Measurements from ENCODE around the gene JAZF1.

DNA sequence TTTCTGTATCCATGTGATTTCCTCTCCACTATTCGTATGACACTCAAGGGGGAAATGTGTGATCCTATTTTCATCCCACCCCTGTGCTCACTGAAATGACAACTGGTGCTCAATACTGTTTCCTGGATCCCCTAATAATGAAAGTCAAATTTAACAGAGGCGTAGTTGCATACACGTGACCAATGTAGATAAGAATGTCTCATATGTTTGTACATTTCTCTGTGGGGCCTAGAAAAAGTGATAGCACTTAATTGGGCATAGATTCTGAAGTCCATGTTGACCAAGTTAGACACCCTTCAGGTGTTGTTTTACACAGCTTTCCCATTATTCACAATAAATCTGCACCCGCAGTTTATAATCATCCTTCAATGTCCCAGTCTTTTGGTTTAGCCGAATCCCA lies 59.1 kb downstream of the JAZF1 start:
- TF ChIP-seq, protein P1, sequence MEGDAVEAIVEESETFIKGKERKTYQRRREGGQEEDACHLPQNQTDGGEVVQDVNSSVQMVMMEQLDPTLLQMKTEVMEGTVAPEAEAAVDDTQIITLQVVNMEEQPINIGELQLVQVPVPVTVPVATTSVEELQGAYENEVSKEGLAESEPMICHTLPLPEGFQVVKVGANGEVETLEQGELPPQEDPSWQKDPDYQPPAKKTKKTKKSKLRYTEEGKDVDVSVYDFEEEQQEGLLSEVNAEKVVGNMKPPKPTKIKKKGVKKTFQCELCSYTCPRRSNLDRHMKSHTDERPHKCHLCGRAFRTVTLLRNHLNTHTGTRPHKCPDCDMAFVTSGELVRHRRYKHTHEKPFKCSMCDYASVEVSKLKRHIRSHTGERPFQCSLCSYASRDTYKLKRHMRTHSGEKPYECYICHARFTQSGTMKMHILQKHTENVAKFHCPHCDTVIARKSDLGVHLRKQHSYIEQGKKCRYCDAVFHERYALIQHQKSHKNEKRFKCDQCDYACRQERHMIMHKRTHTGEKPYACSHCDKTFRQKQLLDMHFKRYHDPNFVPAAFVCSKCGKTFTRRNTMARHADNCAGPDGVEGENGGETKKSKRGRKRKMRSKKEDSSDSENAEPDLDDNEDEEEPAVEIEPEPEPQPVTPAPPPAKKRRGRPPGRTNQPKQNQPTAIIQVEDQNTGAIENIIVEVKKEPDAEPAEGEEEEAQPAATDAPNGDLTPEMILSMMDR (IDR thresholded peaks at IDR 0.05): no peak
- no peak for TF ChIP-seq ZFX (IDR thresholded peaks at IDR 0.05; ENCODE audit: borderline replicate concordance)

Measured in 22Rv1 (cell line).